HFFc6 (cell line): ENCODE measurements around the gene CDH23. TPM values are rescaled to one million over a fixed set of nuclear protein-coding genes. Genes with fewer than 3 reads are reported as not detected.

Experiments used
- DNase-seq: peaks from one replicate; pipeline ENCODE4 v3.0.0-alpha.2; 2018
- H3K27ac Mint-ChIP-seq: 2 replicates; pipeline ENCODE4 v1.8.0; 2020; ENCODE audit warnings: mild to moderate bottlenecking, mixed read lengths
- H3K27me3 Mint-ChIP-seq: 2 replicates; pipeline ENCODE4 v1.8.0; 2021; ENCODE audit warnings: mild to moderate bottlenecking, moderate library complexity, mixed read lengths; ENCODE audit not compliant: insufficient read depth
- H3K36me3 Mint-ChIP-seq: 2 replicates; pipeline ENCODE4 v1.8.0; 2021; ENCODE audit warnings: low read depth, mixed read lengths
- H3K4me1 Mint-ChIP-seq: 2 replicates; pipeline ENCODE4 v1.8.0; 2020; ENCODE audit warnings: low read depth, mixed read lengths
- H3K4me3 Mint-ChIP-seq: 2 replicates; pipeline ENCODE4 v1.8.0; 2020; ENCODE audit warnings: mild to moderate bottlenecking, moderate library complexity, mixed read lengths
- H3K9me3 Mint-ChIP-seq: 2 replicates; pipeline ENCODE4 v1.8.0; 2020; ENCODE audit warnings: mild to moderate bottlenecking, mixed read lengths
- total RNA-seq, 6 experiments: library from RNA; stranded (reverse); fragmentation: NEBNext Ultra II Directional; extraction: Animal tissue kit (Norgen Biotek cat#: 25700); gene quantifications; 2 replicates in 1 of 6; 3 replicates in 5 of 6; pipeline ENCODE4 v1.2.3, GENCODE V29; 2021
- TF ChIP-seq, protein P1 (sequence below): fragments of 200-600 bp; sonication (generic); IDR thresholded peaks from 2 replicates; pipeline ENCODE4 v1.5.0; 2021; ENCODE audit warnings: antibody characterized with exemption, mild to moderate bottlenecking

Gene CDH23
- total RNA-seq, 6 experiments from 2014 or later: 0.02 to 0.11 (median 0.04) TPM; not detected in 2

DNA sequence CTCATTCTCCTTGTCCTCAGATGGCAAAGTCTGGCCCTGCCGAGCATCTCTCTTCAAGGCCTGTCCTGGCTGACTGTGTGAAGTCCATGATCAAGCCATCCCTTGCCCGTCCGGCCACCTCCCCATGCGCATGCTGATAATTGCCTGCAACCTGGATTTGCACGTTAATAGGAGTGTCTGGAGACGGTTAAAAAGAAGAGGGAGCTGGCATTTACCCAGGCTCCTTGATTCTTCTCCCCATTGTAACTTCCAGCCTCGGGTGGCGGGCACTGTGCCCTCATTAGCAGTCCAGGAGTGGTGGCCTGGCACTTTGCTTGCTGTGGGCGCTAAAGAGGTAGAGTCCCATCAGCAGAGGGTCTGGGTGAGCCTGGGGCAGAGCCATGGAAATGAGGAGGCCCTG, 165.5 kb downstream of the CDH23 start:
- H3K27me3 Mint-ChIP-seq: peaks cover 49% of the 10 kb centered on the region
- H3K4me1 Mint-ChIP-seq: no peaks in the 10 kb centered on the region
- no peak for DNase-seq
- no peaks in the 10 kb centered on the region for H3K36me3 Mint-ChIP-seq
- H3K4me3 Mint-ChIP-seq: no peak overlapping the region
- no peak overlapping the region for H3K27ac Mint-ChIP-seq
- no peaks in the 10 kb centered on the region for H3K9me3 Mint-ChIP-seq
- TF ChIP-seq, protein P1, sequence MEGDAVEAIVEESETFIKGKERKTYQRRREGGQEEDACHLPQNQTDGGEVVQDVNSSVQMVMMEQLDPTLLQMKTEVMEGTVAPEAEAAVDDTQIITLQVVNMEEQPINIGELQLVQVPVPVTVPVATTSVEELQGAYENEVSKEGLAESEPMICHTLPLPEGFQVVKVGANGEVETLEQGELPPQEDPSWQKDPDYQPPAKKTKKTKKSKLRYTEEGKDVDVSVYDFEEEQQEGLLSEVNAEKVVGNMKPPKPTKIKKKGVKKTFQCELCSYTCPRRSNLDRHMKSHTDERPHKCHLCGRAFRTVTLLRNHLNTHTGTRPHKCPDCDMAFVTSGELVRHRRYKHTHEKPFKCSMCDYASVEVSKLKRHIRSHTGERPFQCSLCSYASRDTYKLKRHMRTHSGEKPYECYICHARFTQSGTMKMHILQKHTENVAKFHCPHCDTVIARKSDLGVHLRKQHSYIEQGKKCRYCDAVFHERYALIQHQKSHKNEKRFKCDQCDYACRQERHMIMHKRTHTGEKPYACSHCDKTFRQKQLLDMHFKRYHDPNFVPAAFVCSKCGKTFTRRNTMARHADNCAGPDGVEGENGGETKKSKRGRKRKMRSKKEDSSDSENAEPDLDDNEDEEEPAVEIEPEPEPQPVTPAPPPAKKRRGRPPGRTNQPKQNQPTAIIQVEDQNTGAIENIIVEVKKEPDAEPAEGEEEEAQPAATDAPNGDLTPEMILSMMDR: no peak

DNA sequence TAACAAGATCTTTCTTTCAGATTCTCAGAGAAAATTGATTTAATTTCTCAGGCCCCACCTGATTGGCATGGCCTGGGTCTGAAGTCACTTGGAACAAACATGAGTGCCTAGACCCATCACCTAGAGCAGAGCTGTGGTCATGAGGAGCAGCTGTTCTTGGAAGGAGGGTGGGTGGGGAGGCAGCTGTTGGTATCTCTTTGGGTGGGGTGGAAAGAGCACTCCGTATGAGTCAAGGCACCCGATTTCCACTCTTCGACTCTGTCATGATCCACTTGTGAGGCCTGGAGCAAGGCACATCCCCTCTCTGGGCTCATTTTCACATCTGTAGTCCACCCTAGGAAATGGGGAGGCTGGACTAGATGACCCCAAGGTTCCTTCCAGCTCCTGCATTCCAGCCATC, 166.2 kb downstream of the CDH23 start:
- Mint-ChIP-seq H3K27ac (no peak overlapping the region), H3K4me3 (no peak overlapping the region), H3K27me3 (peaks cover 47% of the 10 kb centered on the region)

DNA sequence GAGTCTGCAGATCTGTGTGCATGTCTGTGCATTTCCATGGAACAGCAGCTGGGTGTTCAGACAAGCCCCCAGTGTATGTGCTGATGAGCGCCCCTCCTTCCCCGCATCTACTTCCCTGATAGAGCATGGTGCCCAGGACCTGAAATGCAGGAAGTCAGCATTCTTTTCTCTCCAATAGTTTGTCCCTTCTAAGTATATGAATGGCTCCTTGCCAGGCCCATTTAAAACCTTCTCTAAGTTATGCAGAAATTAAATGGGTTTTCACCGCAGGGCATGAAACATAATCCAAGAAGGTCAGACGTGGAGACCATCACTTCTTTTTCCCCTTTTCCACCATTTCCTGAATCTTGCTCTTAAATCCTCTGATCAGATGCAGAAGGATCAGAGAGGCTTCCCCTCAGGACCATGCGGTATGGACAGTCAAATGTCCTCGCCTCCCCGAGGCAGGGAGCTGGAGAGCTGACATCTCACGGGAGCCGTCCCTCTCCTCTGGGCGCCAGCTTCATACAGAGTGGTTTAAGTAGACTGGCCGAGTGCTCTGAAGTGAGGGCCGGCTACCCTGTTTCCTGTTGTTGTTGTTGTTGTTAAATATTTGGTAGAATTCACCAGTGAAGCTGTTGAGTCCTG, 167.6 kb downstream of the CDH23 start:
- DNase-seq: no peak
- peaks cover 46% of the 10 kb centered on the region for H3K27me3 Mint-ChIP-seq
- H3K36me3 Mint-ChIP-seq: no peaks in the 10 kb centered on the region
- no peaks in the 10 kb centered on the region for H3K4me1 Mint-ChIP-seq
- no peaks in the 10 kb centered on the region for H3K9me3 Mint-ChIP-seq
- no peak overlapping the region for H3K4me3 Mint-ChIP-seq
- TF ChIP-seq, protein P1: no peak
- H3K27ac Mint-ChIP-seq: no peak overlapping the region

More for the DNA sequence above, 166.2 kb downstream of the CDH23 start:
- Mint-ChIP-seq H3K36me3 (no peaks in the 10 kb centered on the region), H3K9me3 (no peaks in the 10 kb centered on the region), H3K4me1 (no peaks in the 10 kb centered on the region)
- TF ChIP-seq, protein P1: no peak
- DNase-seq: no peak

DNA sequence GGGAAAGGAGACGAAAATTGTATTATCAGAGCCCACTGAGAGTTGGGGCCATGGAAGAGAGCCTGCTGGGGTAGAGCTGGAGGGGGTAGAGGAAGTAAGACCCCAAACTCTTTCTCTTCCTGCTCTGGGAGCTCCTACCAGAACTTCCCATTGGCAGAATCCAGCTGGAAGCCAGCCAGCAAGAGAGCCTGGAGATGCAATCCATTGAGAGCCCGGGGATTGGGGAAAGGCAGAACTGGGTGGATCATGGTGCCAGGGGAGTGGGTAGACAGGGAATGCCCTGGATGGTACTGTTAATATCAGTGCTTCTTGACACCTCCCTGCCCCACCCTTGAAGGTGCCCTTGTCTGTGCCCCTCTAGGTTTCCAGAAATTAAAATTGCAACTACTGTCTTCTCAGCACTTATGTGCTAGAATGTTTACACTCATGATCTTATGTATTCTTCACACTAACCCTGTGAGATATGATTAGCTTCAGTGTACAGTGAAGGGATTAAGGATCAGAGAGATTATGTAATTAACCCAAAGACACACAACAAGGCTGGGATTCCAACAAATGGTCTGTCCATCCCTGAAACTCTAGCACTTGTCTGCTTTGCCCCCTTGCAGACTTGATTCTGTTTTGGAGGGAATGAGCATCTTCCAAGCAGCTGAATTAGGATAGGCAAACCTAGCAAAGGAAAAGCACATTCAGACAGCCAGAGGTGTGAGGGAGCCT, 168.7 kb downstream of the CDH23 start:
- TF ChIP-seq, protein P1: no peak
- Mint-ChIP-seq H3K27ac (no peak overlapping the region), H3K27me3 (peaks cover 45% of the 10 kb centered on the region), H3K9me3 (no peaks in the 10 kb centered on the region), H3K36me3 (no peaks in the 10 kb centered on the region), H3K4me1 (no peaks in the 10 kb centered on the region), H3K4me3 (no peak overlapping the region)
- DNase-seq: no peak

DNA sequence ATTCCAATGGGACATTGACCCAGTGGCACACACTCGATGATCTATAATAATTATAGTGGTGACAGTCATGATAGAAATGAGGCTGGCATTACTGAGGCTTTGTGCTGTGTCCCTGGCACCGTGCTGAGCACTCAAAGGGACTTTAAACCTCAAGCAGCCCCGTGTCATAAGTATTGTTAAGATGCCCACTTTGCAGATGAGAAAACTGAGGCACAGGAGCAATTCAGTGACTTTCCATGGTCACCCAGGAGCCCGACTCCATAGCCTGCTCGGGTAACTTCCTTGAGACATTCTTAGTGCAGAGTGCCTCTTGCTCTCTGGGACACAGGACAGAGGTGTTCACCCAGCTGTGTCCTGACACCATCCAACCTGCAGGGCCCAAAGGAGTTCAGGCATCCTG, 170.3 kb downstream of the CDH23 start:
- H3K4me1 Mint-ChIP-seq: no peaks in the 10 kb centered on the region
- no peak overlapping the region for H3K4me3 Mint-ChIP-seq
- TF ChIP-seq, protein P1: no peak
- peaks cover 43% of the 10 kb centered on the region for H3K27me3 Mint-ChIP-seq
- no peak for DNase-seq
- H3K27ac Mint-ChIP-seq: no peak overlapping the region
- H3K9me3 Mint-ChIP-seq: no peaks in the 10 kb centered on the region
- no peaks in the 10 kb centered on the region for H3K36me3 Mint-ChIP-seq
